ENCODE data around the gene DOCK11.
A peak's percentile ranks its signal among the peaks of the same experiment; 100 is the strongest.

Gene DOCK11

GRCh38 chrX:118496763-118497079 lies 1.1 kb downstream of the DOCK11 start (continued):
- peak; percentile 3; the same call in 1 of the 2 replicates for TF ChIP-seq ZNF423 (tag by site-specific recombination; IDR thresholded peaks at IDR 0.05)

- ChIA-PET POLR2A (interaction anchor here (0.9 to 1.1 kb wide), 2 partner anchors 9 to 32 kb away, joined by 3 to 4 read pairs; no protein-coding TSS in a partner anchor), CTCF (interaction anchor here (0.6 to 1.5 kb wide), 4 partner anchors 8 to 753 kb away, joined by 3 to 6 read pairs (median 4); no protein-coding TSS in a partner anchor)
- Histone ChIP-seq H3K9me3 (ENCODE audit: control insufficient read depth, insufficient read depth, low read depth, low read length) (no peaks in the 10 kb centered on the region), H3K27ac (ENCODE audit: extremely low read depth, low read depth, low read length) (peak overlapping the region; percentile 66; the same call in 1 of the 2 replicates), H3K4me3 (ENCODE audit: low read depth, low read length) (no peak overlapping the region), H3K36me3 (ENCODE audit: control insufficient read depth in 2 of 2, insufficient read depth in 1 of 2, low read length in 2 of 2) (no peaks in the 10 kb centered on the region; a peak in 1 of 3 replicates), H3K4me1 (ENCODE audit: control insufficient read depth, insufficient read depth, low read length) (no peaks in the 10 kb centered on the region)
- no peak for TF ChIP-seq ZNF184 (tag by site-specific recombination; IDR thresholded peaks at IDR 0.05)
- TF ChIP-seq ZNF335 (tag by site-specific recombination; conservative IDR thresholded peaks at IDR 0.05), result no peak
- TF ChIP-seq TCF7L2 (IDR thresholded peaks at IDR 0.05; ENCODE audit: borderline replicate concordance, low read depth, low read length), result peak; percentile 98
- TF ChIP-seq ZNF549 (tag by site-specific recombination; IDR thresholded peaks at IDR 0.05), result no peak
- TF ChIP-seq, protein P1, sequence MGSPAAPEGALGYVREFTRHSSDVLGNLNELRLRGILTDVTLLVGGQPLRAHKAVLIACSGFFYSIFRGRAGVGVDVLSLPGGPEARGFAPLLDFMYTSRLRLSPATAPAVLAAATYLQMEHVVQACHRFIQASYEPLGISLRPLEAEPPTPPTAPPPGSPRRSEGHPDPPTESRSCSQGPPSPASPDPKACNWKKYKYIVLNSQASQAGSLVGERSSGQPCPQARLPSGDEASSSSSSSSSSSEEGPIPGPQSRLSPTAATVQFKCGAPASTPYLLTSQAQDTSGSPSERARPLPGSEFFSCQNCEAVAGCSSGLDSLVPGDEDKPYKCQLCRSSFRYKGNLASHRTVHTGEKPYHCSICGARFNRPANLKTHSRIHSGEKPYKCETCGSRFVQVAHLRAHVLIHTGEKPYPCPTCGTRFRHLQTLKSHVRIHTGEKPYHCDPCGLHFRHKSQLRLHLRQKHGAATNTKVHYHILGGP (tag by site-specific recombination; IDR thresholded peaks at IDR 0.05), result no peak
- no peak for TF ChIP-seq ZFP69B (tag by site-specific recombination; IDR thresholded peaks at IDR 0.05)
- TF ChIP-seq SP7 (tag by site-specific recombination; IDR thresholded peaks at IDR 0.05), result peak; percentile 54; the same call in 1 of the 2 replicates
- peak; percentile 66 for TF ChIP-seq ZFHX2 (tag by site-specific recombination; conservative IDR thresholded peaks at IDR 0.05)
- TF ChIP-seq, protein P2, sequence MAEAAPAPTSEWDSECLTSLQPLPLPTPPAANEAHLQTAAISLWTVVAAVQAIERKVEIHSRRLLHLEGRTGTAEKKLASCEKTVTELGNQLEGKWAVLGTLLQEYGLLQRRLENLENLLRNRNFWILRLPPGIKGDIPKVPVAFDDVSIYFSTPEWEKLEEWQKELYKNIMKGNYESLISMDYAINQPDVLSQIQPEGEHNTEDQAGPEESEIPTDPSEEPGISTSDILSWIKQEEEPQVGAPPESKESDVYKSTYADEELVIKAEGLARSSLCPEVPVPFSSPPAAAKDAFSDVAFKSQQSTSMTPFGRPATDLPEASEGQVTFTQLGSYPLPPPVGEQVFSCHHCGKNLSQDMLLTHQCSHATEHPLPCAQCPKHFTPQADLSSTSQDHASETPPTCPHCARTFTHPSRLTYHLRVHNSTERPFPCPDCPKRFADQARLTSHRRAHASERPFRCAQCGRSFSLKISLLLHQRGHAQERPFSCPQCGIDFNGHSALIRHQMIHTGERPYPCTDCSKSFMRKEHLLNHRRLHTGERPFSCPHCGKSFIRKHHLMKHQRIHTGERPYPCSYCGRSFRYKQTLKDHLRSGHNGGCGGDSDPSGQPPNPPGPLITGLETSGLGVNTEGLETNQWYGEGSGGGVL (tag by site-specific recombination; IDR thresholded peaks at IDR 0.05), result no peak
- TF ChIP-seq ZNF350 (tag by site-specific recombination; IDR thresholded peaks at IDR 0.05), result no peak
- TF ChIP-seq ZXDB (tag by site-specific recombination; IDR thresholded peaks at IDR 0.05), result no peak
- TF ChIP-seq SCRT1 (tag by site-specific recombination; IDR thresholded peaks at IDR 0.05; ENCODE audit: borderline replicate concordance), result peak; percentile 74; the same call in 1 of the 2 replicates
- no peak for TF ChIP-seq ZNF514 (tag by site-specific recombination; IDR thresholded peaks at IDR 0.05)
- TF ChIP-seq ZNF529 (tag by site-specific recombination; IDR thresholded peaks at IDR 0.05; ENCODE audit: insufficient replicate concordance), result no peak
- TF ChIP-seq EGR2 (tag by site-specific recombination; IDR thresholded peaks at IDR 0.05; ENCODE audit: low read depth), result peak; percentile 29; the same call in 1 of the 2 replicates
- no peak for TF ChIP-seq BCL11B (tag by site-specific recombination; IDR thresholded peaks at IDR 0.05; ENCODE audit: low read depth)
- TF ChIP-seq KLF10 (tag by site-specific recombination; IDR thresholded peaks at IDR 0.05), result no peak
- TF ChIP-seq ZNF610 (tag by site-specific recombination; IDR thresholded peaks at IDR 0.05; ENCODE audit: borderline replicate concordance), result no peak
- TF ChIP-seq WT1 (tag by site-specific recombination; IDR thresholded peaks at IDR 0.05), result peak; percentile 69
- peak; percentile 89 for TF ChIP-seq SCRT2 (tag by site-specific recombination; IDR thresholded peaks at IDR 0.05)
- TF ChIP-seq ZNF37A (tag by site-specific recombination; IDR thresholded peaks at IDR 0.05), result no peak
- no peak for TF ChIP-seq ZNF585B (tag by site-specific recombination; IDR thresholded peaks at IDR 0.05)
- TF ChIP-seq TSHZ1 (tag by site-specific recombination; IDR thresholded peaks at IDR 0.05; ENCODE audit: borderline replicate concordance), result no peak
- no peak for TF ChIP-seq HOXD13 (CRISPR knock-in tag; IDR thresholded peaks at IDR 0.05; ENCODE audit: borderline replicate concordance)
- TF ChIP-seq ZNF707 (tag by site-specific recombination; IDR thresholded peaks at IDR 0.05), result no peak
- TF ChIP-seq ZNF214 (tag by site-specific recombination; IDR thresholded peaks at IDR 0.05; ENCODE audit: borderline replicate concordance), result no peak
- TF ChIP-seq INSM2 (tag by site-specific recombination; IDR thresholded peaks at IDR 0.05), result no peak
- TF ChIP-seq ZNF223 (tag by site-specific recombination; IDR thresholded peaks at IDR 0.05), result no peak
- TF ChIP-seq ZNF621 (tag by site-specific recombination; IDR thresholded peaks at IDR 0.05), result no peak
Measured at GRCh38 chrX:118497180-118497818, 1.7 kb downstream of the DOCK11 start.

Measured in HEK293 (cell line).